ENCODE measurements around the gene DCDC1.

GRCh38 chr11:31160504-31161422, 208.8 kb downstream of the DCDC1 start:
- TF ChIP-seq EZH2phosphoT487 (IDR thresholded peaks at IDR 0.05; ENCODE audit: low read depth) (no peak), CTCF (IDR thresholded peaks at IDR 0.05; ENCODE audit: low read depth, low read length) (peak; percentile 19; the same call in 1 of the 2 replicates)
